Endothelial cell of umbilical vein (primary cell): ENCODE results near the gene RNASE7. TPM values are rescaled to one million over a fixed set of nuclear protein-coding genes. Genes with fewer than 3 reads are reported as not detected.

Source experiments
- BruUV-seq: library from RNA; stranded (reverse); fragments of 400-500 nt; replicated peaks from 2 replicates; lab custom pipeline; 2021; lab: Mats Ljungman, UMichigan
- CTCF ChIA-PET: fragments of 300-600, 350-600 bp; sonication (Branson Sonifier 250); formaldehyde crosslinking; loops from one replicate; lab custom pipeline; 2021; ENCODE audit warnings: antibody characterized with exemption, inconsistent platforms; lab: Charles Lee
- POLR2A ChIA-PET: fragments of 300-600, 350-600 bp; sonication (Branson Sonifier 250); formaldehyde crosslinking; loops from one replicate; lab custom pipeline; 2021; ENCODE audit warnings: antibody characterized with exemption, inconsistent platforms; lab: Charles Lee
- DNase-seq: peaks from one replicate; pipeline ENCODE4 v3.0.0-alpha.2; 2011; ENCODE audit warnings: low read depth, low spot score
- FAIRE-seq: peaks from 2 replicates; lab custom pipeline; 2011; peaks lifted over from hg19 to GRCh38; lab: Jason Lieb, UNC
- H2AFZ ChIP-seq: 2 replicates; pipeline ENCODE4 v1.6.0; 2012; ENCODE audit warnings: low read depth, low read length, control low read depth, inconsistent platforms
- H3K27ac ChIP-seq: 2 replicates; pipeline ENCODE4 v1.5.1; 2011; ENCODE audit warnings: low read depth, mild to moderate bottlenecking, control low read depth, low read length, moderate library complexity; ENCODE audit not compliant: insufficient read depth
- H3K27me3 ChIP-seq, 2 experiments: 2 replicates each; pipeline versions ENCODE4 v1.6.0 to v1.6.1; 2011; ENCODE audit warnings: low read length in 2 of 2, mixed read lengths in 1 of 2; ENCODE audit not compliant: control insufficient read depth in 2 of 2, insufficient read depth in 2 of 2
- H3K36me3 ChIP-seq, 2 experiments: 2 replicates in 1 of 2; 3 replicates in 1 of 2; pipeline ENCODE4 v1.5.1; 2011; ENCODE audit warnings: low read length in 2 of 2, mild to moderate bottlenecking in 1 of 2, moderate library complexity in 1 of 2; ENCODE audit not compliant: control insufficient read depth in 2 of 2, insufficient read depth in 2 of 2; ENCODE audit errors: extremely low read depth in 1 of 2
- H3K4me1 ChIP-seq: 3 replicates; pipeline ENCODE4 v1.5.1; 2011; ENCODE audit warnings: mild to moderate bottlenecking, low read length; ENCODE audit not compliant: control insufficient read depth, insufficient read depth; ENCODE audit errors: extremely low read depth
- H3K4me2 ChIP-seq: 2 replicates; pipeline ENCODE4 v1.6.1; 2011; ENCODE audit warnings: low read length, control low read depth, mixed read lengths; ENCODE audit not compliant: insufficient read depth
- H3K4me3 ChIP-seq, 3 experiments: fragments of 200-600 bp in 1 of 3; sonication (generic), shearing (Covaris generic) in 1 of 3; replicated peaks in 1 of 3; 2 replicates each; pipeline ENCODE4 v1.5.1; 2011 to 2016; ENCODE audit warnings: control low read depth in 3 of 3, low read length in 3 of 3, mild to moderate bottlenecking in 2 of 3, inconsistent platforms in 1 of 3, low read depth in 1 of 3, moderate library complexity in 1 of 3; ENCODE audit not compliant: insufficient read depth in 1 of 3
- H3K79me2 ChIP-seq: 2 replicates; pipeline ENCODE4 v1.6.0; 2012; ENCODE audit warnings: low read length, inconsistent platforms; ENCODE audit not compliant: control insufficient read depth, insufficient read depth
- H3K9ac ChIP-seq: replicated peaks from 2 replicates; pipeline ENCODE3; 2011; ENCODE audit warnings: low read length, control low read depth; ENCODE audit not compliant: insufficient read depth; ENCODE audit errors: extremely low read depth
- H3K9me1 ChIP-seq: replicated peaks from 3 replicates; pipeline ENCODE4 v1.6.0; 2011; ENCODE audit warnings: mild to moderate bottlenecking, low read length; ENCODE audit not compliant: control insufficient read depth, insufficient read depth; ENCODE audit errors: extremely low read depth
- H3K9me3 ChIP-seq: replicated peaks from 2 replicates; pipeline ENCODE4 v1.5.1; 2012; ENCODE audit warnings: low read length, inconsistent platforms; ENCODE audit not compliant: control insufficient read depth, insufficient read depth
- H4K20me1 ChIP-seq: replicated peaks from 2 replicates; pipeline ENCODE3; 2011; ENCODE audit warnings: mild to moderate bottlenecking, low read length; ENCODE audit not compliant: control insufficient read depth, insufficient read depth; ENCODE audit errors: extremely low read depth
- EZH2 ChIP-seq: IDR thresholded peaks from 2 replicates; pipeline ENCODE4 v1.6.1; 2012; ENCODE audit warnings: borderline replicate concordance, low read depth, mild to moderate bottlenecking, moderate library complexity, low read length, inconsistent platforms; ENCODE audit not compliant: severe bottlenecking
- FOS ChIP-seq: IDR thresholded peaks from 2 replicates; pipeline ENCODE4 v1.6.1; 2011; ENCODE audit warnings: mild to moderate bottlenecking, low read length, moderate library complexity, borderline replicate concordance; ENCODE audit not compliant: insufficient read depth
- GATA2 ChIP-seq: IDR thresholded peaks from 2 replicates; pipeline ENCODE4 v1.7.0; 2011; ENCODE audit warnings: low read depth, mild to moderate bottlenecking, moderate library complexity, mixed read lengths, low read length; ENCODE audit not compliant: insufficient read length, insufficient read depth
- JUN ChIP-seq: IDR thresholded peaks from 2 replicates; pipeline ENCODE4 v1.6.1; 2011; ENCODE audit warnings: borderline replicate concordance, low read depth; ENCODE audit not compliant: insufficient read length, insufficient read depth
- MYC ChIP-seq: IDR thresholded peaks from one replicate; pipeline ENCODE4 v1.6.1; 2011; ENCODE audit warnings: mild to moderate bottlenecking, low read depth, low read length
- POLR2A ChIP-seq: IDR thresholded peaks from 2 replicates; pipeline ENCODE4 v1.6.1; 2012; ENCODE audit warnings: low read depth, mild to moderate bottlenecking, control low read depth, low read length
- POLR2AphosphoS5 ChIP-seq: IDR thresholded peaks from 2 replicates; pipeline ENCODE4 v1.6.1; 2012; ENCODE audit warnings: low read depth, mild to moderate bottlenecking, control low read depth, low read length, moderate library complexity; ENCODE audit not compliant: insufficient read depth
- dilution Hi-C: fragments of 300-500 bp; cut with MboI; formaldehyde crosslinking; loops from one replicate; pipeline ENCODE4 v1.15.0; 2019; ENCODE audit warnings: low sequenced_read_pairs; ENCODE audit not compliant: extremely low pct_ligation_motif_present
- intact Hi-C: fragments of 100-400 bp; cut with micrococcal nuclease; formaldehyde crosslinking; loops from one replicate; pipeline ENCODE4 v1.10.0; 2022
- polyA plus RNA-seq, 4 experiments: library from polyadenylated mRNA; depleted of rRNA in 3 of 4; stranded (reverse) in 3 of 4; unstranded in 1 of 4; fragments of >200 nt; gene quantifications; 2 replicates each; pipeline versions ENCODE4 v1.2.1 to v1.2.3, GENCODE V29; 2011 to 2012; ENCODE audit warnings: missing spikeins in 1 of 4
- total RNA-seq: library from RNA; stranded (reverse); gene quantifications from 2 replicates; pipeline ENCODE4 v1.2.3, GENCODE V29; 2021
- TF ChIP-seq, protein P1 (sequence below), 2 donors: IDR thresholded peaks; 1 replicate in 1 of 2; 2 replicates in 1 of 2; pipeline ENCODE4 v1.5.1; 2011; ENCODE audit warnings: low read length in 2 of 2, mild to moderate bottlenecking in 2 of 2, moderate library complexity in 2 of 2, control low read depth in 1 of 2, inconsistent platforms in 1 of 2, low read depth in 1 of 2; ENCODE audit not compliant: insufficient read depth in 1 of 2; ENCODE audit errors: extremely low read depth in 1 of 2
- TF ChIP-seq, protein P2 (sequence below): IDR thresholded peaks from 2 replicates; pipeline ENCODE4 v1.6.1; 2011; ENCODE audit not compliant: insufficient read depth, insufficient read length

The RNASE7 gene
- total and polyA plus RNA-seq, 2 donors (not counting 3 experiments of a cell fraction or from before 2014, with no cell fraction given) = not detected

DNA sequence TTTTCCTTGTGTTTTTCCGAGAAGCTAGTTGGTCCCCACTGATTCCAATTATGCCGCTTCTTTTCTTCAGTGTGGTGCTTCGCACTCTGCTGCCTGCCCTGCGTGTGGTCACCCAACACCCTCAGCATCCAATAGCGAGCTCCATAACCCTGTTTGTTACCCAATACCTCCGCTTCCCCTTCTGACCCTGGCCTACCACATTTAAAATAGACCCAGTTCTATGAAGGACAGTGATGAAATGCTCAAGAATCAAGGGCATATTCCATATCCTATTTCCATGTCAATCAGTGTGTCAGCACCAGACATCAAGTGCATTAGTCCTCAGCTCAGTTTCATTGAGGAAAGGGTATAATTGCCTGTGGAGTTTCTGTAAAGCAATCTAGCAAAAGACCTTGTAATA is 26.9 kb upstream of the RNASE7 start:
- no peak for DNase-seq
- POLR2A ChIA-PET = interaction anchor here (1.0 kb wide), 1 partner anchor 90 kb away, joined by 3 read pairs; no protein-coding TSS in a partner anchor
- H3K4me2 ChIP-seq = no peak overlapping the region
- intact Hi-C loops (no loop called here), dilution Hi-C loops (no loop called here)
- H3K27ac ChIP-seq = no peak overlapping the region
- CTCF ChIA-PET = interaction anchor here (0.6 to 7.4 kb wide), 49 partner anchors 9 to 542 kb away, joined by 3 to 310 read pairs (median 6); partner anchors contain the start of genes ARHGEF40, NDRG2, RNASE13 and RNASE7
- TF ChIP-seq MYC = no peak
- TF ChIP-seq, protein P1, sequence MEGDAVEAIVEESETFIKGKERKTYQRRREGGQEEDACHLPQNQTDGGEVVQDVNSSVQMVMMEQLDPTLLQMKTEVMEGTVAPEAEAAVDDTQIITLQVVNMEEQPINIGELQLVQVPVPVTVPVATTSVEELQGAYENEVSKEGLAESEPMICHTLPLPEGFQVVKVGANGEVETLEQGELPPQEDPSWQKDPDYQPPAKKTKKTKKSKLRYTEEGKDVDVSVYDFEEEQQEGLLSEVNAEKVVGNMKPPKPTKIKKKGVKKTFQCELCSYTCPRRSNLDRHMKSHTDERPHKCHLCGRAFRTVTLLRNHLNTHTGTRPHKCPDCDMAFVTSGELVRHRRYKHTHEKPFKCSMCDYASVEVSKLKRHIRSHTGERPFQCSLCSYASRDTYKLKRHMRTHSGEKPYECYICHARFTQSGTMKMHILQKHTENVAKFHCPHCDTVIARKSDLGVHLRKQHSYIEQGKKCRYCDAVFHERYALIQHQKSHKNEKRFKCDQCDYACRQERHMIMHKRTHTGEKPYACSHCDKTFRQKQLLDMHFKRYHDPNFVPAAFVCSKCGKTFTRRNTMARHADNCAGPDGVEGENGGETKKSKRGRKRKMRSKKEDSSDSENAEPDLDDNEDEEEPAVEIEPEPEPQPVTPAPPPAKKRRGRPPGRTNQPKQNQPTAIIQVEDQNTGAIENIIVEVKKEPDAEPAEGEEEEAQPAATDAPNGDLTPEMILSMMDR (IDR thresholded peaks at IDR 0.05; ENCODE audit: extremely low read depth in 1 of 2, insufficient read depth in 1 of 2, low read depth in 1 of 2, low read length in 2 of 2) = no peak
- no peak for TF ChIP-seq POLR2A
- no peak for TF ChIP-seq EZH2
- TF ChIP-seq, protein P2, sequence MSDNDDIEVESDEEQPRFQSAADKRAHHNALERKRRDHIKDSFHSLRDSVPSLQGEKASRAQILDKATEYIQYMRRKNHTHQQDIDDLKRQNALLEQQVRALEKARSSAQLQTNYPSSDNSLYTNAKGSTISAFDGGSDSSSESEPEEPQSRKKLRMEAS = no peak
- no peak for TF ChIP-seq POLR2AphosphoS5
- TF ChIP-seq JUN = no peak
- no peak for TF ChIP-seq FOS
- no peak for TF ChIP-seq GATA2
- H2AFZ ChIP-seq = no peak overlapping the region
- no peaks in the 10 kb centered on the region for H4K20me1 ChIP-seq
- H3K4me1 ChIP-seq = no peaks in the 10 kb centered on the region
- H3K9ac ChIP-seq = no peak overlapping the region
- H3K27me3 ChIP-seq = peaks cover 19 to 23% of the 10 kb centered on the region in 2 experiments
- H3K4me3 ChIP-seq = no peak overlapping the region
- FAIRE-seq = no peak
- no peaks in the 10 kb centered on the region for H3K9me1 ChIP-seq
- no TSS peak for BruUV-seq
- H3K79me2 ChIP-seq = no peaks in the 10 kb centered on the region
- no peaks in the 10 kb centered on the region for H3K9me3 ChIP-seq
- H3K36me3 ChIP-seq = no peaks in the 10 kb centered on the region
